Embryonic facial prominence (tissue), 1 donor: Measurements from ENCODE around the gene PRR5.
"Not testable (repeated sequence)": the region's sequence is repeated elsewhere in the genome, so short reads cannot be mapped to it uniquely, and the experiment has no call there.

ENCODE experiments used
- DNase-seq: peaks from one replicate; pipeline ENCODE4 v3.0.0-alpha.2; 2016; ENCODE audit errors: extremely low spot score

PRR5 gene, protein sequence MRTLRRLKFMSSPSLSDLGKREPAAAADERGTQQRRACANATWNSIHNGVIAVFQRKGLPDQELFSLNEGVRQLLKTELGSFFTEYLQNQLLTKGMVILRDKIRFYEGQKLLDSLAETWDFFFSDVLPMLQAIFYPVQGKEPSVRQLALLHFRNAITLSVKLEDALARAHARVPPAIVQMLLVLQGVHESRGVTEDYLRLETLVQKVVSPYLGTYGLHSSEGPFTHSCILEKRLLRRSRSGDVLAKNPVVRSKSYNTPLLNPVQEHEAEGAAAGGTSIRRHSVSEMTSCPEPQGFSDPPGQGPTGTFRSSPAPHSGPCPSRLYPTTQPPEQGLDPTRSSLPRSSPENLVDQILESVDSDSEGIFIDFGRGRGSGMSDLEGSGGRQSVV

DNA sequence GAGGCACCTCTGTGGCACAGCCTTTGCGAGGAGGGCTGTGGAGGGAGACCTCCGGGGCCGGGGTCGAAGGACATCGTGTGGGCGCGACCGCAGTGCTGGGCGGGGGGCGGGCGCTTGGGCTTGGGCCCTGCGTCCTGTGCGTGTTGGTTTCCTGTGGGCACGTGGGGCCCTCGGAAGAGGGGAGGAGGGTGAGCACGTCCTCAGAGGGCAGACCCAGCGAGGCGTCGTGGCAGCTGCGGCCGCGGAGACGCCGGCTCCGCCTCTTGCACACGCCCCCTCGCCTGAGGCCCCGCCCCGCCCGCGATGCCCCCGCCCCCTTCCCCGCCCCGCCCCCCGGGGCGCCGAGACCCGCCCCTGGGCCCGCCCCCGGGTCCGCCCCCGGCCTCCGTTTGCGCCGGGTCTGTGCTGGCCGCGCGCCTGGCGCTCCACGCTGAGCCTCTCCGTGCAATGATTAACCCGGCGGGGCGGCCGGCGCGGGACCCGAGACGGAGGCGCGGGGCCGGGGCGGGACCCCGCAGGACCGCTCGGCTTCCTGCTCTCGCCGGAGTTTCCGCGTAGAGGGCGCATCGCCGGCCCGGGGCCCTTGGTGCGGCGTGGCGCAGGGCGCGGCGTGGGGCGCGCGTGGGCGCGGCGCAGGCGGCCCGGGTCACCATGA is at the start of gene PRR5:
Gene PRR5, plus strand, starts transcription at position 381 of the 655 bp plus-strand sequence. Its CDS starts 271 bp downstream, at position 652.
- DNase-seq: peak; percentile 65

- DNase-seq: not testable (repeated sequence)
Observed at GRCh38 chr22:44652866-44653265, 49.1 kb upstream of the PRR5 start.

DNA sequence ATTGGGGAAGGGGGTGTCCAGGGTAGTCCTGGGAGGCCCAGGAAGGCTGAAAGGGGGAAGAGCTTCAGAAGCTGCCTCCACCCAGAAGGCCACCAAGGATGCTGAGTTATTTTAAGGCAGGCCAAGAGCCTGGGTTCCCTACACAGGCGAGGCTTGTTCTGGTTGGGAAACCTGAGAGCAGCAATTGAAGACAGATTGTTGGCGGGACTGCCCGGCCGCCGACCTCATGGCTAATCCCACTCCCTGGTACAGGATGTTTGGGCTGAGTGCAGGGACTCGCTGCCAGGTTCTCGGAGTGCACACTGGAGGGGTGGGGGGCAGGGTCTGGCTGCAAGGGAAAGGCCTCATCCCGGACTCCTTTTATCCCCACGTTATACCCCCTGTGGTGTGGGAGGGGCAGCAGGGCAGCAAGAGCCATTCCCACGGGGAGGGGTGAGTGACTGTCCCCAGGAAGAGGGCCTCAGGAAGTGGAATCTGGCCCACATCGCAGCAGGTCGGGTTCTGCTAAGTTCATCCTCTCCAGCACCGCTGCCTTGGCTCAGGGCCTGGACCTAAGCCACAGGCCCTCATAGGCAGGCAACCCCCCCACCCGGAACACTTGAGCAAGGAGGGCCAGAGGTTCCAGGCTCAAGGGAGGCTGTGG is 43.6 kb upstream of the PRR5 start:
- DNase-seq: no peak

GRCh38 chr22:44659140-44659539 is 42.9 kb upstream of the PRR5 start:
- no peak for DNase-seq

GRCh38 chr22:44660051-44660830 is 41.8 kb upstream of the PRR5 start:
- no peak for DNase-seq

- DNase-seq: no peak
Observed at GRCh38 chr22:44661070-44661469, 40.9 kb upstream of the PRR5 start.

GRCh38 chr22:44661659-44662569 is 40.1 kb upstream of the PRR5 start:
- DNase-seq: no peak

- no peak for DNase-seq
Observed at GRCh38 chr22:44663256-44663999, 38.6 kb upstream of the PRR5 start.

DNA sequence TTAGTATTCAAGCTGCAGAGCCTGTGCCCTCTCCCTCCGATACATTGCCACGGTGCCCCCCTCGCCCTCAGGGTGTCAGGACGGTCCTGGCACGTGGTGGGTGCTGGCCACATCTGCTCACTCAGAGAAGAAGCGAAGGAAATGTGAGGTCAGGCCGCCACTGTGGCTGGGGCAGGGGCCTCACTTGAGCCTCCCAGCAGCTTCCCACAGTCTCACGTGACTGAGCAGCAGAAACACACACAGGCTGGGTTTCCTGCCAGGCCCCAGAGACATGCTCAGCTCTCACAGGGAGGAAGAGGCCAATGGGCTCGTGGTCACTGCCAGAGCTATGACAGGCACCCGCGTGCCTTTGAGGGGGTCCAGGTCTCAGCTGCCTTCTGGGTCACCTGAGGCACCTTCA is 37.9 kb upstream of the PRR5 start:
- DNase-seq: no peak

GRCh38 chr22:44665115-44665514 is 36.9 kb upstream of the PRR5 start:
- no peak for DNase-seq

- no peak for DNase-seq
Observed at GRCh38 chr22:44666207-44666585, 35.8 kb upstream of the PRR5 start.

- DNase-seq: no peak
Observed at GRCh38 chr22:44667276-44667675, 34.7 kb upstream of the PRR5 start.

DNA sequence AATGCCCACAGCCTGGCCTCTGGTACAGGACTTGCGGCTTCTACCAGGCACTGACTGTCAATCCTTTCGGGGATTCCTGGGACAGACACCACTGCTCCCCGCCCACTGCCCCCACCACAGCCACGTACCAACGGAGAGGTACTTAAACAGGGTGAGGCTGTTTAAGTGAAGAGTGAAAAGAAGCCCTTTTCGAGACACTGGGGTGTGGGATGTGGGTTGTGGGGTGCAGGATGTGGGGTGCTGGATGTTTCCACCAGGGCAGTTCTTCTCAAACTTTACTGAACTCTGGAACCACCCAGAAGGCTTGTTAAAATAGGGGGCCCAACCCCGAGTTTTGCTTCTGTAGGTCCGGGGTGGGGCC is 34.2 kb upstream of the PRR5 start:
- no peak for DNase-seq

- DNase-seq: no peak
Observed at GRCh38 chr22:44668190-44668885, 33.7 kb upstream of the PRR5 start.

- DNase-seq: no peak
Observed at GRCh38 chr22:44668886-44669521, 33.0 kb upstream of the PRR5 start.

DNA sequence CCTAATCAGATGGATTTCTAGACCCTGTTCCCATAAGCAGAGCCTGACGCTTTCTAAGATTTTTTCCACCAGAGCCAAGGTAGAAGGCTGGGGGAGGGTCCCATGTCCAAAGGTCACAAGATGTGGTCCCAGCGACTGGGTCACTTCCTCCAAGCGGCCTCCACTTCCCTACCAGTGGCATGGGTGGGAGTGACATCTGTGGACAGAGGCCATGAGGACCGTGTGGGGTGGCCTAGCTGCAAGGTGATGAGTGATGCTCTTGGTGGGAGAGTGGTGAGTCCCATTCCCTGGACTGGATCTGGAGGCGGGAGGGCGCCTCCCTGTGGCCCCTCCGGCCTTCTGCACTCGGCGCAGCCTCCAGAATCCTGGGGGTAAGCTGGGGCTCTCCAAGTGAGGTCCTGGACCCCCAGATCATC is 32.4 kb upstream of the PRR5 start:
- no peak for DNase-seq

GRCh38 chr22:44670220-44670988 is 31.6 kb upstream of the PRR5 start:
- no peak for DNase-seq

- no peak for DNase-seq
Observed at GRCh38 chr22:44671742-44672141, 30.3 kb upstream of the PRR5 start.
